IMR-90 (cell line): ENCODE data around the gene XPC. TPM values are rescaled to one million over a fixed set of nuclear protein-coding genes. Genes with fewer than 3 reads are reported as not detected.

Source experiments
- ATAC-seq: fragments of 200-7000 bp; cut with Tn5 transposase; 2 replicates; pipeline ENCODE4 v1.9.1; 2020; ENCODE audit warnings: low read depth, mild to moderate bottlenecking, moderate library complexity
- BruUV-seq: library from RNA; stranded (reverse); fragments of 400-500 nt; replicated peaks from 2 replicates; lab custom pipeline; 2021; lab: Mats Ljungman, UMichigan
- CTCF ChIA-PET: fragments of 300-600 bp; formaldehyde crosslinking; extraction: SDS; loops from one replicate; lab custom pipeline; 2021; ENCODE audit warnings: antibody characterized with exemption; lab: Yijun Ruan, JAX
- POLR2A ChIA-PET: fragments of 300-600 bp; sonication (Branson Sonifier 250); formaldehyde crosslinking; loops from one replicate; lab custom pipeline; 2022; ENCODE audit warnings: antibody characterized with exemption; ENCODE audit not compliant: unreplicated experiment; lab: Charles Lee
- DNase-seq: peaks from one replicate; pipeline ENCODE4 v3.0.0; 2013
- H2AFZ ChIP-seq: replicated peaks from 2 replicates; pipeline ENCODE3; 2013; ENCODE audit warnings: low read length, mild to moderate bottlenecking; ENCODE audit not compliant: poor library complexity
- H2AK5ac ChIP-seq: 2 replicates; pipeline ENCODE4 v1.6.1; 2013; ENCODE audit warnings: low read depth, low read length, inconsistent platforms
- H2AK9ac ChIP-seq: replicated peaks from 2 replicates; pipeline ENCODE3; 2013; ENCODE audit warnings: mild to moderate bottlenecking, low read depth, low read length, moderate library complexity; ENCODE audit not compliant: poor library complexity
- H2BK120ac ChIP-seq: 2 replicates; pipeline ENCODE4 v1.6.1; 2013; ENCODE audit warnings: low read depth, low read length, inconsistent platforms
- H2BK15ac ChIP-seq: 3 replicates; pipeline ENCODE4 v1.6.1; 2013; ENCODE audit warnings: low read depth, low read length, inconsistent platforms
- H2BK20ac ChIP-seq: 2 replicates; pipeline ENCODE4 v1.6.1; 2013; ENCODE audit warnings: low read depth, mild to moderate bottlenecking, inconsistent platforms, low read length, moderate library complexity
- H2BK5ac ChIP-seq: 2 replicates; pipeline ENCODE4 v1.6.1; 2013; ENCODE audit warnings: mild to moderate bottlenecking, low read depth, low read length, inconsistent platforms; ENCODE audit not compliant: poor library complexity, severe bottlenecking
- H3K14ac ChIP-seq: replicated peaks from 2 replicates; pipeline ENCODE4 v1.6.1; 2013; ENCODE audit warnings: low read depth, low read length, inconsistent platforms
- H3K18ac ChIP-seq: 2 replicates; pipeline ENCODE4 v1.6.1; 2013; ENCODE audit warnings: low read depth, low read length, control low read depth
- H3K23ac ChIP-seq: 2 replicates; pipeline ENCODE4 v1.6.1; 2013; ENCODE audit warnings: low read depth, low read length, inconsistent platforms
- H3K27ac ChIP-seq: 2 replicates; pipeline ENCODE4 v1.5.1; 2013; ENCODE audit warnings: mild to moderate bottlenecking, control low read depth, low read length; ENCODE audit not compliant: insufficient read depth
- H3K27me3 ChIP-seq: 2 replicates; pipeline ENCODE4 v1.6.1; 2013; ENCODE audit warnings: low read length; ENCODE audit not compliant: control insufficient read depth, insufficient read depth
- H3K36me3 ChIP-seq: 2 replicates; pipeline ENCODE4 v1.6.1; 2013; ENCODE audit warnings: low read length, mixed read lengths; ENCODE audit not compliant: control insufficient read depth, insufficient read depth
- H3K4ac ChIP-seq: 2 replicates; pipeline ENCODE4 v1.6.1; 2013; ENCODE audit warnings: low read depth, low read length, inconsistent platforms
- H3K4me1 ChIP-seq: 2 replicates; pipeline ENCODE4 v1.6.1; 2013; ENCODE audit warnings: low read length, mixed read lengths; ENCODE audit not compliant: control insufficient read depth, insufficient read depth
- H3K4me2 ChIP-seq: 2 replicates; pipeline ENCODE4 v1.6.1; 2013; ENCODE audit warnings: low read depth, mild to moderate bottlenecking, control low read depth, low read length, moderate library complexity
- H3K4me3 ChIP-seq: 2 replicates; pipeline ENCODE4 v1.5.1; 2013; ENCODE audit warnings: low read depth, mild to moderate bottlenecking, control low read depth, low read length, moderate library complexity; ENCODE audit not compliant: insufficient read depth
- H3K56ac ChIP-seq: 2 replicates; pipeline ENCODE4 v1.6.1; 2013; ENCODE audit warnings: low read length, inconsistent platforms; ENCODE audit not compliant: insufficient read depth; ENCODE audit errors: extremely low read depth
- H3K79me1 ChIP-seq, 2 experiments: 2 replicates each; pipeline ENCODE4 v1.6.1; 2013; ENCODE audit warnings: low read length in 2 of 2, inconsistent platforms in 1 of 2, low read depth in 1 of 2
- H3K9ac ChIP-seq: 2 replicates; pipeline ENCODE4 v1.6.1; 2013; ENCODE audit warnings: low read depth, low read length, control low read depth
- H3K9me1 ChIP-seq: 2 replicates; pipeline ENCODE4 v1.6.1; 2013; ENCODE audit warnings: low read length, inconsistent platforms; ENCODE audit not compliant: insufficient read depth
- H3K9me3 ChIP-seq: 2 replicates; pipeline ENCODE4 v1.6.1; 2013; ENCODE audit warnings: low read length; ENCODE audit not compliant: control insufficient read depth, insufficient read depth
- H4K20me1 ChIP-seq: 2 replicates; pipeline ENCODE4 v1.6.1; 2013; ENCODE audit warnings: low read length, inconsistent platforms; ENCODE audit not compliant: insufficient read depth
- H4K5ac ChIP-seq: 2 replicates; pipeline ENCODE4 v1.6.1; 2013; ENCODE audit warnings: mild to moderate bottlenecking, low read depth, low read length, control low read depth
- H4K8ac ChIP-seq, 2 experiments: 2 replicates each; pipeline ENCODE4 v1.6.1; 2013; ENCODE audit warnings: low read depth in 2 of 2, low read length in 2 of 2, control low read depth in 1 of 2, inconsistent platforms in 1 of 2
- H4K91ac ChIP-seq: 2 replicates; pipeline ENCODE4 v1.6.1; 2013; ENCODE audit warnings: low read depth, low read length, inconsistent platforms; ENCODE audit not compliant: insufficient read depth
- BHLHE40 ChIP-seq: fragments of 150-350 bp; IDR thresholded peaks from 2 replicates; pipeline ENCODE4 v1.6.1; 2016; ENCODE audit warnings: mild to moderate bottlenecking, low read depth, low read length
- CHD1 ChIP-seq: IDR thresholded peaks from 2 replicates; pipeline ENCODE4 v1.6.1; 2012; ENCODE audit warnings: low read depth, low read length, improper control_type of control experiment
- FOS ChIP-seq: fragments of 150-350 bp; IDR thresholded peaks from 2 replicates; pipeline ENCODE4 v1.6.1; 2016; ENCODE audit warnings: low read depth, low read length
- MAFK ChIP-seq: IDR thresholded peaks from 2 replicates; pipeline ENCODE4 v1.6.1; 2012; ENCODE audit warnings: low read depth, low read length, improper control_type of control experiment
- MAZ ChIP-seq: IDR thresholded peaks from 2 replicates; pipeline ENCODE4 v1.6.1; 2012; ENCODE audit warnings: low read depth, mild to moderate bottlenecking, low read length, improper control_type of control experiment, moderate library complexity, borderline replicate concordance
- MXI1 ChIP-seq: IDR thresholded peaks from 2 replicates; pipeline ENCODE4 v1.6.1; 2012; ENCODE audit warnings: low read depth, mild to moderate bottlenecking, low read length, moderate library complexity, borderline replicate concordance
- POLR2A ChIP-seq: IDR thresholded peaks from 2 replicates; pipeline ENCODE4 v1.6.1; 2012; ENCODE audit warnings: mild to moderate bottlenecking, low read depth, low read length
- WGBS, 2 experiments: methylation state at CpG; one replicate each; pipeline versions ENCODE4 v1.1.5 to v1.1.7; 2013; ENCODE audit warnings: missing lambda C conversion rate in 2 of 2; ENCODE audit not compliant: insufficient read length in 1 of 2; ENCODE audit errors: extremely low coverage in 2 of 2; 5-methylcytosine and 5-hydroxymethylcytosine counted together
- dilution Hi-C: fragments of 300-500 bp; cut with HindIII; formaldehyde crosslinking; loops from one replicate; pipeline ENCODE4 v1.14.3; 2018; ENCODE audit warnings: low sequenced_read_pairs; ENCODE audit not compliant: unreplicated experiment
- in situ Hi-C: fragments of 300-500 bp; cut with MboI; formaldehyde crosslinking; loops from 3 replicates; pipeline ENCODE4 v1.14.3; 2019; ENCODE audit warnings: low sequenced_read_pairs, inconsistent platforms, mixed read lengths
- intact Hi-C: fragments of 100-400 bp; cut with micrococcal nuclease; formaldehyde crosslinking; loops from 2 replicates; pipeline ENCODE4 v1.10.0; 2022
- polyA plus RNA-seq, 3 experiments: library from polyadenylated mRNA; depleted of rRNA; stranded (reverse); fragments of >200 nt; gene quantifications; 2 replicates each; pipeline ENCODE4 v1.2.3, GENCODE V29; 2012; ENCODE audit warnings: low replicate concordance in 1 of 3
- total RNA-seq: library from RNA; depleted of rRNA; stranded (reverse); fragments of >200 nt; gene quantifications from 2 replicates; pipeline ENCODE4 v1.2.3, GENCODE V29; 2012
- TF ChIP-seq, protein P1 (sequence below): fragments of 150-350 bp; IDR thresholded peaks from 2 replicates; pipeline ENCODE4 v1.6.1; 2017; ENCODE audit warnings: mild to moderate bottlenecking, antibody characterized with exemption, low read length, low read depth
- TF ChIP-seq, protein P2 (sequence below): conservative IDR thresholded peaks from 2 replicates; pipeline ENCODE4 v1.5.1; 2012; ENCODE audit warnings: mild to moderate bottlenecking, low read depth, low read length, improper control_type of control experiment

Gene XPC
- total and polyA plus RNA-seq, 2 of the 4 experiments (the other 2 are of a cell fraction) = 30.9 to 48.8 TPM

DNA sequence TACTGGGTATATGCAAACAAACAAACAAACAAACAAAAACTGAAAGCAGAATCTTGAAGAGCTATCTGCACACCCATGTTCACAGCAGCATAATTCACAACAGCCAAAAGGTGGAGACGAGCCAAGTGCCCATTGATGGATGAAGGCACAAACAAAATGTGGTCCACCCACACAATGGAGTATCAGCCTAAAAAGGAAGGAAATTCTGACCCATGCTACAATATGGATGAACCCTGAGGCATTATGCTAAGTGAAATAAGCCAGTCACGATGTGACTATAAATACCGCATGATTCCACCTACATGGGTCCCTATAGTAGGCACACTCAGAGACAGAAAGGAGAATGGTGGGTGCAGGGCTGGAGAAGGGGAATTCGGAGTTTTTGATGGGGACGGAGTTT lies 24.1 kb downstream of the XPC start:
- Histone ChIP-seq H3K4me1 (no peaks in the 10 kb centered on the region), H2AK9ac (no peak overlapping the region), H3K56ac (no peak overlapping the region), H4K91ac (no peak overlapping the region), H3K27me3 (no peaks in the 10 kb centered on the region), H3K9ac (no peak overlapping the region), H4K8ac (no peak overlapping the region), H3K18ac (no peak overlapping the region), H3K36me3 (peaks cover 66% of the 10 kb centered on the region), H3K4me2 (no peak overlapping the region), H2BK15ac (no peak overlapping the region), H2BK5ac (no peak overlapping the region), H3K23ac (no peak overlapping the region), H3K9me3 (no peaks in the 10 kb centered on the region), H2BK20ac (no peak overlapping the region), H3K79me1 (peaks cover 25 to 35% of the 10 kb centered on the region in 2 experiments), H2BK120ac (no peak overlapping the region), H3K4me3 (no peak overlapping the region), H3K27ac (no peak overlapping the region), H2AK5ac (no peak overlapping the region), H3K4ac (no peak overlapping the region), H3K14ac (no peak overlapping the region), H4K5ac (no peak overlapping the region), H2AFZ (no peak overlapping the region), H3K9me1 (peaks cover under 1% of the 10 kb centered on the region; the same call in 1 of the 2 replicates), H4K20me1 (no peaks in the 10 kb centered on the region)
- in situ Hi-C loops (no loop called here), intact Hi-C loops (no loop called here), dilution Hi-C loops (no loop called here)
- DNase-seq = no peak
- no TSS peak for BruUV-seq
- 93 to 100% methylated on average over 2 to 3 of the region's 5 CpGs for WGBS, 2 experiments
- POLR2A ChIA-PET = no interaction called here
- CTCF ChIA-PET = no interaction called here
- TF ChIP-seq MAZ (no peak), FOS (no peak), BHLHE40 (no peak), CHD1 (no peak), MXI1 (no peak), MAFK (no peak), POLR2A (no peak)
- TF ChIP-seq, protein P1, sequence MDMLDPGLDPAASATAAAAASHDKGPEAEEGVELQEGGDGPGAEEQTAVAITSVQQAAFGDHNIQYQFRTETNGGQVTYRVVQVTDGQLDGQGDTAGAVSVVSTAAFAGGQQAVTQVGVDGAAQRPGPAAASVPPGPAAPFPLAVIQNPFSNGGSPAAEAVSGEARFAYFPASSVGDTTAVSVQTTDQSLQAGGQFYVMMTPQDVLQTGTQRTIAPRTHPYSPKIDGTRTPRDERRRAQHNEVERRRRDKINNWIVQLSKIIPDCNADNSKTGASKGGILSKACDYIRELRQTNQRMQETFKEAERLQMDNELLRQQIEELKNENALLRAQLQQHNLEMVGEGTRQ = no peak
- TF ChIP-seq, protein P2, sequence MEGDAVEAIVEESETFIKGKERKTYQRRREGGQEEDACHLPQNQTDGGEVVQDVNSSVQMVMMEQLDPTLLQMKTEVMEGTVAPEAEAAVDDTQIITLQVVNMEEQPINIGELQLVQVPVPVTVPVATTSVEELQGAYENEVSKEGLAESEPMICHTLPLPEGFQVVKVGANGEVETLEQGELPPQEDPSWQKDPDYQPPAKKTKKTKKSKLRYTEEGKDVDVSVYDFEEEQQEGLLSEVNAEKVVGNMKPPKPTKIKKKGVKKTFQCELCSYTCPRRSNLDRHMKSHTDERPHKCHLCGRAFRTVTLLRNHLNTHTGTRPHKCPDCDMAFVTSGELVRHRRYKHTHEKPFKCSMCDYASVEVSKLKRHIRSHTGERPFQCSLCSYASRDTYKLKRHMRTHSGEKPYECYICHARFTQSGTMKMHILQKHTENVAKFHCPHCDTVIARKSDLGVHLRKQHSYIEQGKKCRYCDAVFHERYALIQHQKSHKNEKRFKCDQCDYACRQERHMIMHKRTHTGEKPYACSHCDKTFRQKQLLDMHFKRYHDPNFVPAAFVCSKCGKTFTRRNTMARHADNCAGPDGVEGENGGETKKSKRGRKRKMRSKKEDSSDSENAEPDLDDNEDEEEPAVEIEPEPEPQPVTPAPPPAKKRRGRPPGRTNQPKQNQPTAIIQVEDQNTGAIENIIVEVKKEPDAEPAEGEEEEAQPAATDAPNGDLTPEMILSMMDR = no peak
- ATAC-seq = no peak
